Stimulated activated CD8-positive, alpha-beta memory T cell treated with anti-CD3 and anti-CD28 coated beads, Interleukin-7, amount 100 ng/mL, for 1 hour (primary cell): Measurements from ENCODE around the gene ZNF669.

Experiments
- DNase-seq, 2 donors: peaks; one replicate each; pipeline ENCODE4 v3.0.0-alpha.2; 2020; ENCODE audit warnings: low read depth in 2 of 2

The ZNF669 gene

GRCh38 chr1:247064304-247064703, 39.9 kb downstream of the ZNF669 start:
- DNase-seq = no peak

- DNase-seq = no peak
Observed at GRCh38 chr1:247060771-247061170, 43.4 kb downstream of the ZNF669 start.

- DNase-seq = no peak
Observed at GRCh38 chr1:247056071-247056470, 48.1 kb downstream of the ZNF669 start.

- DNase-seq = no peak
Observed at GRCh38 chr1:247054992-247055415, 49.2 kb downstream of the ZNF669 start.
